NCI-H345 treated with DMSO at 0.1 percent for 48 hours (cell line): ENCODE measurements around the gene XXYLT1.

Source experiments
- DNase-seq: peaks from one replicate; lab custom pipeline; 2025; ENCODE audit not compliant: unreplicated experiment; lab: John Stamatoyannopoulos, UW

Gene XXYLT1

GRCh38 chr3:195137638-195138588 is 133.0 kb downstream of the XXYLT1 start:
- DNase-seq = no peak

- DNase-seq = no peak
Measured at GRCh38 chr3:195135917-195136316, 135.0 kb downstream of the XXYLT1 start.

- DNase-seq = no peak
Measured at GRCh38 chr3:195134431-195134830, 136.5 kb downstream of the XXYLT1 start.

GRCh38 chr3:195133462-195133861 is 137.5 kb downstream of the XXYLT1 start:
- no peak for DNase-seq

GRCh38 chr3:195133013-195133412 is 137.9 kb downstream of the XXYLT1 start:
- DNase-seq = no peak

GRCh38 chr3:195131176-195131575 is 139.8 kb downstream of the XXYLT1 start:
- DNase-seq = no peak

GRCh38 chr3:195129644-195130492 is 141.1 kb downstream of the XXYLT1 start:
- no peak for DNase-seq

- no peak for DNase-seq
Measured at GRCh38 chr3:195129072-195129643, 141.8 kb downstream of the XXYLT1 start.

GRCh38 chr3:195128255-195129071 is 142.5 kb downstream of the XXYLT1 start:
- DNase-seq = no peak

GRCh38 chr3:195126056-195126605 is 144.8 kb downstream of the XXYLT1 start:
- DNase-seq = no peak

GRCh38 chr3:195125646-195126045 is 145.3 kb downstream of the XXYLT1 start:
- no peak for DNase-seq

GRCh38 chr3:195124378-195124992 is 146.5 kb downstream of the XXYLT1 start:
- DNase-seq = no peak

- no peak for DNase-seq
Measured at GRCh38 chr3:195123281-195123691, 147.7 kb downstream of the XXYLT1 start.

- no peak for DNase-seq
Measured at GRCh38 chr3:195122261-195122660, 148.7 kb downstream of the XXYLT1 start.

- no peak for DNase-seq
Measured at GRCh38 chr3:195120267-195120601, 150.7 kb downstream of the XXYLT1 start.

GRCh38 chr3:195119461-195120266 is 151.3 kb downstream of the XXYLT1 start:
- DNase-seq = no peak

- no peak for DNase-seq
Measured at GRCh38 chr3:195118671-195119070, 152.3 kb downstream of the XXYLT1 start.

- no peak for DNase-seq
Measured at GRCh38 chr3:195117978-195118581, 152.9 kb downstream of the XXYLT1 start.
